Liver (tissue), 9 donors: ENCODE measurements around the gene N4BP3. TPM values are rescaled to one million over a fixed set of nuclear protein-coding genes. Genes with fewer than 3 reads are reported as not detected.

Experiments used
- DNase-seq: peaks from one replicate; pipeline ENCODE4 v3.0.0-alpha.2; 2017; ENCODE audit warnings: low spot score
- H3K27ac ChIP-seq, 2 donors: one replicate each; pipeline ENCODE4 v1.7.0; 2013; ENCODE audit warnings: inconsistent platforms in 2 of 2, low read length in 2 of 2, control low read depth in 1 of 2, low read depth in 1 of 2, mild to moderate bottlenecking in 1 of 2
- H3K27me3 ChIP-seq, 4 donors: one replicate each; pipeline versions ENCODE4 v1.6.1 to v1.7.0; 2013; ENCODE audit warnings: low read length in 3 of 4, inconsistent platforms in 1 of 4, mild to moderate bottlenecking in 1 of 4, moderate library complexity in 1 of 4; ENCODE audit not compliant: control insufficient read depth in 4 of 4, insufficient read depth in 4 of 4
- H3K36me3 ChIP-seq, 4 donors: one replicate each; pipeline versions ENCODE4 v1.6.1 to v1.7.0; 2013; ENCODE audit warnings: low read length in 3 of 4, mild to moderate bottlenecking in 3 of 4, low read depth in 1 of 4, moderate library complexity in 1 of 4; ENCODE audit not compliant: control insufficient read depth in 4 of 4, insufficient read depth in 3 of 4
- H3K4me1 ChIP-seq, 4 donors: one replicate each; pipeline versions ENCODE4 v1.6.1 to v1.7.0; 2013; ENCODE audit warnings: low read length in 3 of 4, mild to moderate bottlenecking in 3 of 4, moderate library complexity in 1 of 4; ENCODE audit not compliant: control insufficient read depth in 4 of 4, insufficient read depth in 4 of 4
- H3K4me3 ChIP-seq, 3 donors: one replicate each; pipeline versions ENCODE4 v1.6.1 to v1.7.0; 2013; ENCODE audit warnings: low read length in 3 of 3, control low read depth in 1 of 3, low read depth in 1 of 3, mild to moderate bottlenecking in 1 of 3
- H3K9ac ChIP-seq, 2 donors: one replicate each; pipeline ENCODE4 v1.7.0; 2013; ENCODE audit warnings: low read length in 2 of 2, mild to moderate bottlenecking in 2 of 2, moderate library complexity in 2 of 2, control low read depth in 1 of 2, low read depth in 1 of 2
- H3K9me3 ChIP-seq, 4 donors: one replicate each; pipeline versions ENCODE4 v1.6.1 to v1.7.0; 2013; ENCODE audit warnings: low read length in 3 of 4; ENCODE audit not compliant: control insufficient read depth in 4 of 4
- ATF3 ChIP-seq: IDR thresholded peaks from 2 replicates; pipeline ENCODE4 v1.6.1; 2016; ENCODE audit warnings: antibody characterized with exemption
- CTCF ChIP-seq: fragments of 150-350 bp; IDR thresholded peaks from 2 replicates; pipeline ENCODE4 v1.5.1; 2017; ENCODE audit warnings: improper control_type of control experiment, low read depth, low read length; ENCODE audit not compliant: missing input control
- EGR1 ChIP-seq, 2 donors: IDR thresholded peaks; 2 replicates each; pipeline ENCODE4 v1.6.1; 2016 to 2018; ENCODE audit warnings: antibody characterized with exemption in 2 of 2, low read depth in 2 of 2
- FOXA1 ChIP-seq: IDR thresholded peaks from 2 replicates; pipeline ENCODE4 v1.6.1; 2016; ENCODE audit warnings: antibody characterized with exemption
- FOXA2 ChIP-seq: IDR thresholded peaks from 2 replicates; pipeline ENCODE4 v1.6.1; 2016; ENCODE audit warnings: antibody characterized with exemption
- GABPA ChIP-seq, 2 donors: IDR thresholded peaks in 1 of 2; conservative IDR thresholded peaks in 1 of 2; 2 replicates each; pipeline ENCODE4 v1.6.1; 2016; ENCODE audit warnings: antibody characterized with exemption in 2 of 2, mild to moderate bottlenecking in 1 of 2, moderate library complexity in 1 of 2
- HNF4A ChIP-seq, 2 donors: conservative IDR thresholded peaks; 2 replicates each; pipeline ENCODE4 v1.6.1; 2016; ENCODE audit warnings: antibody characterized with exemption in 2 of 2, mild to moderate bottlenecking in 2 of 2
- HNF4G ChIP-seq: IDR thresholded peaks from 2 replicates; pipeline ENCODE4 v1.6.1; 2016; ENCODE audit warnings: antibody characterized with exemption
- JUND ChIP-seq, 2 donors: IDR thresholded peaks; 2 replicates each; pipeline ENCODE4 v1.6.1; 2016; ENCODE audit warnings: antibody characterized with exemption in 2 of 2
- MAX ChIP-seq: IDR thresholded peaks from 2 replicates; pipeline ENCODE4 v1.6.1; 2016; ENCODE audit warnings: antibody characterized with exemption
- NR2F2 ChIP-seq: IDR thresholded peaks from 2 replicates; pipeline ENCODE4 v1.6.1; 2016; ENCODE audit warnings: antibody characterized with exemption
- RAD21 ChIP-seq, 2 donors: IDR thresholded peaks; 2 replicates each; pipeline ENCODE4 v1.6.1; 2016; ENCODE audit warnings: antibody characterized with exemption in 2 of 2, mild to moderate bottlenecking in 2 of 2
- REST ChIP-seq: IDR thresholded peaks from 2 replicates; pipeline ENCODE4 v1.6.1; 2016; ENCODE audit warnings: antibody characterized with exemption, mild to moderate bottlenecking
- RXRA ChIP-seq, 2 donors: IDR thresholded peaks; 2 replicates each; pipeline ENCODE4 v1.6.1; 2017 to 2018; ENCODE audit warnings: antibody characterized with exemption in 2 of 2, mild to moderate bottlenecking in 1 of 2
- SP1 ChIP-seq: IDR thresholded peaks from 2 replicates; pipeline ENCODE4 v1.6.1; 2018; ENCODE audit warnings: antibody characterized with exemption, mild to moderate bottlenecking
- TAF1 ChIP-seq: conservative IDR thresholded peaks from 2 replicates; pipeline ENCODE4 v1.6.1; 2016; ENCODE audit warnings: antibody characterized with exemption, mild to moderate bottlenecking
- YY1 ChIP-seq: IDR thresholded peaks from 2 replicates; pipeline ENCODE4 v1.6.1; 2016; ENCODE audit warnings: antibody characterized with exemption, mild to moderate bottlenecking
- ZBTB33 ChIP-seq: IDR thresholded peaks from 2 replicates; pipeline ENCODE4 v1.6.1; 2016; ENCODE audit warnings: antibody characterized with exemption
- WGBS: extraction: QIAGEN DNeasy Blood & Tissue Kit; methylation state at CpG from one replicate; pipeline ENCODE4 v1.1.7; 2013; 5-methylcytosine and 5-hydroxymethylcytosine counted together
- polyA plus RNA-seq, 2 donors: library from polyadenylated mRNA; stranded (reverse) in 1 of 2; unstranded in 1 of 2; fragments of 200-250 nt in 1 of 2; fragments of >200 nt in 1 of 2; fragmentation: Nextera tagmentation in 1 of 2; extraction: Ambion mirVana in 1 of 2; gene quantifications; one replicate each; pipeline versions ENCODE4 v1.2.1 to v1.2.3, GENCODE V29; 2013 to 2015
- total RNA-seq, 2 donors: library from RNA; depleted of rRNA; stranded (reverse); fragments of >200 nt; gene quantifications; one replicate each; pipeline ENCODE4 v1.2.3, GENCODE V29; 2014
- donor health status: healthy.
- donor health status: healthy.
- donor health status: healthy.
- donor health status: healthy.
- donor health status: healthy.

Gene N4BP3
- total and polyA plus RNA-seq, 4 donors: 0.06 to 0.28 (median 0.08) TPM; not detected in 1

GRCh38 chr5:178107756-178108310, 5.5 kb upstream of the N4BP3 start:
- H3K27me3 ChIP-seq: peaks cover 0 to 3% (median 0%) of the 10 kb centered on the region in 4 donors
- H3K36me3 ChIP-seq: no peaks in the 10 kb centered on the region
- no peak overlapping the region for H3K9ac ChIP-seq
- H3K4me1 ChIP-seq: no peaks in the 10 kb centered on the region
- TF ChIP-seq CTCF (no peak), EGR1 (IDR thresholded peaks at IDR 0.05; ENCODE audit: low read depth in 2 of 2) (no peak), RAD21 (IDR thresholded peaks at IDR 0.05) (no peak), HNF4A (conservative IDR thresholded peaks at IDR 0.05) (no peak), ZBTB33 (no peak), JUND (IDR thresholded peaks at IDR 0.05) (no peak), REST (no peak), GABPA (IDR thresholded peaks at IDR 0.05 in 1 of 2, conservative IDR thresholded peaks at IDR 0.05 in 1 of 2) (no peak), FOXA1 (no peak), FOXA2 (no peak), RXRA (IDR thresholded peaks at IDR 0.05) (no peak), NR2F2 (no peak), HNF4G (no peak), ATF3 (no peak), TAF1 (no peak), SP1 (no peak)
- H3K9me3 ChIP-seq: no peaks in the 10 kb centered on the region
- DNase-seq: no peak
- H3K4me3 ChIP-seq: no peak overlapping the region
- H3K27ac ChIP-seq: no peak overlapping the region
- 54% methylated on average over 5 of the region's 5 CpGs for WGBS

DNA sequence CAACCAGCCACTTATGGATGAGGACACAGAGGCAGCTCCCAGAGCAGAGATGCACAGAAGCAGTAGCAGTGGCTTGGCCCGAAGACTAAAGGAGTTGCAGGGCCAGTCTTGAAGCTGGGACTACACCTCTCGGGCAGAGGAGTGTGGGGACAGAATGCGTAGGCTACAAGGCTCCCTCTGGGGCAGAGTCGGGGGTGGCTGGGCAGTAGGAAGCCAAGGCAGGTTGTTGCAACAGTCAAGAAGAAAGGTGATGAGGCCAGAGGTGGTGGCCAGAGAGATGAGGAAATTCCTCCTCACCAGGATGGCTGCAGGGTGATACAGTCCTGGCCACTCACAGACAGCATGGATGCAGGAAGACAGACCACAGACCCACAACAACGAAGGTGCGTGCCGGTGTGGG, 4.9 kb upstream of the N4BP3 start:
- no peak overlapping the region for H3K27ac ChIP-seq
- H3K27me3 ChIP-seq: peaks cover 0 to 3% (median 0%) of the 10 kb centered on the region in 4 donors
- no peaks in the 10 kb centered on the region for H3K36me3 ChIP-seq
- no peak for DNase-seq
- no peak overlapping the region for H3K9ac ChIP-seq
- 72% methylated on average over 7 of the region's 7 CpGs for WGBS
- no peaks in the 10 kb centered on the region for H3K9me3 ChIP-seq
- H3K4me3 ChIP-seq: no peak overlapping the region
- H3K4me1 ChIP-seq: peaks cover 0 to 6% (median 4%) of the 10 kb centered on the region in 4 donors
- TF ChIP-seq TAF1: no peak
- TF ChIP-seq EGR1 (IDR thresholded peaks at IDR 0.05; ENCODE audit: low read depth in 2 of 2): no peak
- no peak for TF ChIP-seq GABPA (IDR thresholded peaks at IDR 0.05 in 1 of 2, conservative IDR thresholded peaks at IDR 0.05 in 1 of 2)
- no peak for TF ChIP-seq JUND (IDR thresholded peaks at IDR 0.05)
- TF ChIP-seq ATF3: no peak
- TF ChIP-seq ZBTB33: no peak
- no peak for TF ChIP-seq FOXA2
- no peak for TF ChIP-seq RAD21 (IDR thresholded peaks at IDR 0.05)
- no peak for TF ChIP-seq MAX
- TF ChIP-seq YY1: no peak
- TF ChIP-seq RXRA (IDR thresholded peaks at IDR 0.05): no peak
- TF ChIP-seq CTCF: no peak
